GM19023 (cell line): ENCODE measurements around the gene CHP1.
A peak's percentile ranks its signal among the peaks of the same experiment; 100 is the strongest.
"Not testable (repeated sequence)": the region's sequence is repeated elsewhere in the genome, so short reads cannot be mapped to it uniquely, and the experiment has no call there.

ENCODE experiments used
- ATAC-seq: cut with Tn5 transposase; IDR thresholded peaks from one replicate; pipeline ENCODE4 v1.9.1; 2021; ENCODE audit warnings: mild to moderate bottlenecking, moderate library complexity; ENCODE audit not compliant: unreplicated experiment

The CHP1 gene

DNA sequence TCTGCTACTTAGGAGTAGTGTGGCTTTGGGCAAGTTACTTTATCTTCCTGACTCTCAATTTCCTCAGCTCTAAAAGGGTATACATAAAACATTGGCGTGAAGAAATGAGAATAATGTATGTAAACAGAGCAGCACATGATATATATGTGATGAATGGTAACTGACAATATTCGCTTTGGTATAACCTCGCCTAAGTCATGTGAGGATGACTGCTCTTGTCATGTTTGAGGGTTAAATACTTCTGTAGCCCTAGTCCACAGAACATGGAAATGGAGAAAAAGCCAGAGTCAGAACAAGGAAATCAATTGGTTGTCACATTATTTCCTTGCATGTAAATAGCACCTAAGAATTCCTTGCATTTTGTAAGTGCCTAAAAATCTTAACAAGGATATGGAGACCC lies 25.0 kb downstream of the CHP1 start:
- no peak for ATAC-seq

DNA sequence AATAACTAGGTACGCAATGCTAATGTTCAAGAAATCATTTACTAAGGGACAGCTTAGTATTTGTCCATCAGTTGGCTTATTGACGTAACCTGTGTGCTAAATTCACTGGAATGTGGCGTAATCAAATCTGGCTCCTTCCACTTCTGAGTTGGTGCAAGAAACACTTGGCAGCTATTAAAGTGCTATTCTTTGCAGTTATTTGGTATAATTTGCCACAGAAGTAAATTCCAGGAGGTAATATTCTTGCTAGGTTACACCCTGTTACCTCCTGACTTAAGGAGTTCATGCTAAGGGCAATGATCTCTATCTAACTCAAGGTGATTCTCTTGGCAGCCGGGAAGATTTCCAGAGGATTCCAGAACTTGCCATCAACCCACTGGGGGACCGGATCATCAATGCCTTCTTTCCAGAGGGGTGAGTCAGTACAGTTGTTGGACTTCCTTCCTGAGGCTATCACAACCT lies 25.5 kb downstream of the CHP1 start:
- no peak for ATAC-seq

DNA sequence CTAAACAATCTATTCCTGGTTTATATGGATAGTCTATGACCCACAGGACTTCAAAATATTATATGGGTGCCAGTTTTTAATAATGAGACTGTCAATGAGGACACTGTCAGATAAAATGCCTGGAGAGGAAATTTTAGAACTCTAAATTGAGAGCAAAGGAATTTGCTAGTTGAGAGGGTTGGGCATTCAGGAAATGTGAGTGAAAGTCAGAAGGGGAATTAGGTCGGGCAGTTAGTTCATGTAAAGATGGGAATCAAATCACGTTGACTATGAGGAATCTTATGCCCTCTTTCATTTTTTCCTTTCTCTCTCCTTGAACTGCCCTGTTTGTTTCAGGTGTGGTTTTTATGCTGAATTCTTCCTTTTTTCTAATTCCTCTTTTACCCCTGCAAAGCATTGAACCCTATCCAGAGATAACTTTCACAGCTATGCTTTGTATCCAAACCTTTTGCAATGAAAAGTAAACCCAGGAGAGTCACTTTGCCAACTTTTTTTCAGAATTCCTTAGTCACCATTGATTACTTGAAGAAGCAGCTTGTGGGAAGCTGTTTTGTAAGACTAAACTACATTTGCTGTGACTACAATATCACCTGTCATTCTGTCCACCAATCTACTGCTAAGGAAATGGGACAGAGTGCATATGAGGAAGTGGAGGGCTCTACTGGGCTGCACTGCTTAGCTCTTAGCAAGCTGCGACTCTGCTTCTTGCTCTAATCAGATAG lies 27.8 kb downstream of the CHP1 start:
- no peak for ATAC-seq

DNA sequence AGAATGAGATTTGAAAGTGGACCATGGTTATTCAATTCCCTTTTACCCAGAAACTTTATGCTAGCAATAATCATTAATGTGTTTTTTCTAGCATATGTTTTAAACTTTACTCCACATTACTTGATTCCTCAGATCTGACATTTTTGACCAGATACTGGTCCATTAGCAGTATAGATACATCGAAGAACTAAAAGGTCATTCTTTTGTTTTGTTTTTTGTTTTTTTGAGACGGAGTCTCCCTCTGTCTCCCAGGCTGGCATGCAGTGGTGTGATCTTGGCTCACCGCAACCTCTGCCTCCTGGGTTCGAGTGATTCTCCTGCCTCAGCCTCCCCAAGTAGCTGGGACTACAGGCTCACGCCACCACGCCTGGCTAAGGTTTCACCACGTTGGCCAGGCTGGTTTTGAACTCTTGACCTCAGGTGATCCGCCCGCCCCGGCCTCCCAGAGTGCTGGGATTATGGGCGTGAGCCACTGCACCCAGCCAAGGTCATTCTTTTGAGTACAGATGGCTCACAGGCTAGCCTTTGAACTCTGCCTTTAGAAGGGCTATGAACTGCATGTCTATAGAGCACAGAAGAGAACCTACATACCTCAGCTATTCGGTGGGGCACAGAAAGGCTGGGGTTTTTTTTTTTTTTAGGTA lies 28.6 kb downstream of the CHP1 start:
- ATAC-seq, result no peak

DNA sequence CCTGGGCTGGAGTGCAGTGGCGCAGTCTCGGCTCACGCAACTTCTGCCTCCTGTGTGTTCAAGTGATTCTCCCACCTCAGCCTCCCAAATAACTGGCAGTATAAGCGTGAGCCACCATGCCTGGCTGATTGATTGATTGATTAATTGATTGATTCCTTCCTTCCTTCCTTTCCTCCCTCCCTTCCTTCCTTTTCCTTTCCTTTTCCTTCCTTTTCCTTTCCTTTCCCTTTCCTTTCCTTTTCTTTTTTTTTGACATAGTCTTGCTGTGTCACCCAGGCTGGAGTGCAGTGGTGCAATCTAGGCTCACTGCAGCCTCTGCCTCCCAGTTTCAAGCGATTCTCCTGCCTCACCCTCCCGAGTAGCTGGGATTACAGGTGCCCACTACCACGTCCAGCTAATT lies 29.9 kb downstream of the CHP1 start:
- not testable (repeated sequence) for ATAC-seq

DNA sequence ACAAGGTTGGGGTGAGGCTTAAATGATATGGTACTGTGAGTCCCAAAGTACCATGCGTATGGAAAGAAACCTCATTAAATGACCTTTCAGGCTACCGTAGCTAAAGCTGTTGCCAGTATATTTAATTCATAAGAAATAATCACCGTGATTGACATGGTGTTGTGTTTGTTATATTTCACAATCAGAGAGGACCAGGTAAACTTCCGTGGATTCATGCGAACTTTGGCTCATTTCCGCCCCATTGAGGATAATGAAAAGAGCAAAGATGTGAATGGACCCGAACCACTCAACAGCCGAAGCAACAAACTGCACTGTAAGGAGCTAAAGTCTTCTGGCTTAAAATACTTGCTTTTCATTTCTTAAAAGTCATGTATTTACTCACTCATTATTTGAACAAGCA lies 31.5 kb downstream of the CHP1 start:
- no peak for ATAC-seq

DNA sequence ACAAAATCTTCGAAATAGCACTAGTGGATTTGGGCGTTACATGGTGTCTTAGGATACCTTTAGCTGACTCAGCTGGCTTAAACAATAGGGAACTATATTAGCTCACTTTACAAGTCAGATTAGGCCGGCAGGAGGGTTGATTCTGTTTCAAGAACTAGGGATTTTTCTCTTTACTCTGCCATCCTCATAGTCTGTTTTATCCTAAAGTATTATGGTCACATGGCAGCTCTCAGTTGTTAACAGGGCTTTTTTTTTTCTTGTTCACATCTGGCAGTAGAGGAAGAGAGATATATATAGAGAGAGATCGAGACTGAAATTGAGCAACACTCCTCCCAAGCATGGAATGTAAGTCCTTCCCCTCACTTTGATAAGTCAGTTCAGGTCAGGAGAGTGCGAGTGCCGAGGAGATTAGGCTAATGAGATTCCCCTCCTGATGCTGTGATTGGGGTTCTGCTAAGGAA lies 32.9 kb downstream of the CHP1 start:
- ATAC-seq, result no peak

DNA sequence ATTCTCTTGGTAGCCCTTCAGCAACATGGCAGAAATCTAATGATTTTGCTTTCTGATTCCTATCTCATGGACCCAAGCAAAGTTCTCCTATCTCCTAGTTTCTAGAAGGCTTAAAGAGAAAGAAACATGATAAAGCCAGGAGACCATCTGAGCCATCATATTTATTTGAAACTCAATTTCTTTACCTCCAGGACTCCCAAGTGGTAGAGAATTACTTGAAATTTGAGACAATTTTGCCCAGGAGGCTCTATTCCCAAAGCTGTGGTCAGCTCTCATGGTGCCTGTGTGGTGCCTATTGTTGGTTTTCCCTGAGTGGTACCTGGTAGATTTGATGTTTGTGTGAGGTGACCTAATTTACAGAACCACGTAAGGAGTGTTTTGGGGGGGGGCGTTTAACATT lies 38.8 kb downstream of the CHP1 start:
- ATAC-seq, result no peak

DNA sequence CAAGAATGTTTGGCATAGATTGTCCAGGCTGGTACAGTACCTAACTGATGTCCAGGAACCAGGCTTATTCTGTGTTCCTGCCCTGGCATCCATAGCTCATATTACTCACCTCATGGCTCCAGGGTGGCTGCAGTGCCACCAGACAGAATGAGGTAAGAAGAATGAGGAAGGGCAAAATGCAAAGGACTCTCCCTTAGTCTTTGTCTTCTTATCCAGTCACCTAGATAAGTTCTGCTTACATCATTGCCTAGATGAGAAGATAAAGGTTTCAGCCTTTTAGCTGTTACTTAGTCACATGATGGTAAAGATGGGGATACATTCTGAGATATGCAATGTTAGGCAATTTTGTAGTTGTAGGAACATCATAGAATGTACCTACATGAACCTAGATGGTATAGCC lies 45.8 kb downstream of the CHP1 start:
- no peak for ATAC-seq

DNA sequence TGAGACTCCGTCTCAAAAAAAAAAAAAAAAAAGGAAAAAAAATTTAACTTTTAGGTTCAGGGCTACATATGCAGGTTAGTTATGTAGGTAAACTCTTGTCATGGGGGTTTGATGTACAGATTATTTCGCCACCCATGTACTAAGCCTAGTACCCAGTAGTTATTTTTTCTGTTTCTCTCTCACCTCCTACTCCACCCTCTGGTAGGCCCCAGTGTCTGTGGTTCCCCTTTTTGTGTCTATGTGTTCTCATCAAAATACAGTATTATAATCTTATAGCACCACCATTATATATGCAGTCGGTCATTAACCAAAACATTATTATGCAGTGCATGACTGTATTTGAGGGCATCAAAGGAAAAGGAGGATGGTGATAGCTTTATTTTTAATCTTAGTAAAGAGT lies 47.3 kb downstream of the CHP1 start:
- ATAC-seq, result no peak

DNA sequence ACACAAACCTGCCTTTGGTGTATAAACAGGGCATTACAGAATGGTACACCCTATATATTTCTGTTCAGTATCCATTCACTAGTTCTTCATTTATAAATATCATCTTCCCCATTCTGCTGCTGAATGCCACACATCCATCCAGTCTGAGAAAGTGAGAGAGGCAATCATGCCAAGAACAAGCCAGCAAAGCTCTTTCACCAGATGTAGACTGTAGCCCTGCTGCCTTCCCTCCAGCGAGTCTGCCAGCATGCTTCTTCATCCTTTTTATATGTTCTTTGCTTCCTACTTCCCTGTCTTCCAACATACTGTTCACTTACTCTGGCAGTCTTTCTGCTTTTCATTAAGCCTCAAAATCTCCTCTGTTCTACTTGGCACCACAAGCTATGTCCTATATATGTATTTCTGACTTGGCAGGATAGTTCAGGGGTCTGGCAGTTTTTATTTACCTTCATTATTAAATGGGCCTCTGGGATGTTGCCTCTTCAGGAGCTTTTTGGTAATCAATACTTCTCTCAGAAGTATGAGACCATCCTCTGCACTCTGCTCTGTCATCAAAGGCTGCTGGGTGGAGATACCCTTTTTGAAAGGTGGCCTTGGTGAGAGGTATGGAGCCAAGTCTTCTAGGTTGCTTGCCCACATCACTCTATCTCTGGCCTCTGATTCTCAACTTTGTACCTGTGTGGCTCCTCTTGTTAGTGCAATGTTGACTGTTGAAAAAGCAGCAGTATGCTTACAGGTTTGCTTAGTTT lies 48.6 kb downstream of the CHP1 start:
- ATAC-seq, result no peak

DNA sequence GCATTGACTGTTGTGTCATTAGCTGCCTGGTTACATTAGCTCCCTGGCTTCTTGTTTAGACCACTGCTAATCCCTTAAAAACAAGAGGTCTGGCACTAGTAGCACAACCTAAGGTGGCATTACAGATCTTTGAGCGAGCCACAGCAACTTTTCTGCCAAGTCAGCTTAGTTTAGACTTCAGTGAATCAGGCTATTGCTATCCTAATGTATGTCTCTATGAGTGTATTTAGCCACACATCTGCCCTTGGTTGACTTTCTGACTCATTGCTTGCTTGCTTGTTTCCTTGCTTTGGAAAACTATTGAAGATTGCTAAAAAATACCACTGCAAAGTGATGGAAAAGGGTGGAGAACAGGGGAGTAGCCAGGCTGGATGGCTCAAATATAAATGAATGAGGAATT lies 50.2 kb downstream of the CHP1 start:
- ATAC-seq, result no peak

DNA sequence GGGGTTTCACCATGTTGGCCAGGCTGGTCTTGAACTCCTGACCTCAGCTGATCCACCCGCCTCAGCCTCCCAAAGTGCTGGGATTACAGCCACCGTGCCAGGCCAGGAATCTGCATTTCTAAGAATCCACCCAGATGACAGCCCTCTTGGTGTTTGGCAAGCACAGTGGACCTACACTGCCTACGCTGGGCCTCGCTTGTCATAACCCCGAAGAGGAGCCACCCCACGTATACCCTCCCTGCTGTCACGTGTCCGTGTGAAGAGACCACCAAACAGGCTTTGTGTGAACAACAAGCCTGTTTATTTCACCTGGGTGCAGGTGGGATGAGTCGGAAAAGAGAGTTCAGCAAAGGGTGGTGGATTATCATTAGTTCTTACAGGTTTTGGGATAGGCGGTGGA lies 51.4 kb downstream of the CHP1 start:
- not testable (repeated sequence) for ATAC-seq

DNA sequence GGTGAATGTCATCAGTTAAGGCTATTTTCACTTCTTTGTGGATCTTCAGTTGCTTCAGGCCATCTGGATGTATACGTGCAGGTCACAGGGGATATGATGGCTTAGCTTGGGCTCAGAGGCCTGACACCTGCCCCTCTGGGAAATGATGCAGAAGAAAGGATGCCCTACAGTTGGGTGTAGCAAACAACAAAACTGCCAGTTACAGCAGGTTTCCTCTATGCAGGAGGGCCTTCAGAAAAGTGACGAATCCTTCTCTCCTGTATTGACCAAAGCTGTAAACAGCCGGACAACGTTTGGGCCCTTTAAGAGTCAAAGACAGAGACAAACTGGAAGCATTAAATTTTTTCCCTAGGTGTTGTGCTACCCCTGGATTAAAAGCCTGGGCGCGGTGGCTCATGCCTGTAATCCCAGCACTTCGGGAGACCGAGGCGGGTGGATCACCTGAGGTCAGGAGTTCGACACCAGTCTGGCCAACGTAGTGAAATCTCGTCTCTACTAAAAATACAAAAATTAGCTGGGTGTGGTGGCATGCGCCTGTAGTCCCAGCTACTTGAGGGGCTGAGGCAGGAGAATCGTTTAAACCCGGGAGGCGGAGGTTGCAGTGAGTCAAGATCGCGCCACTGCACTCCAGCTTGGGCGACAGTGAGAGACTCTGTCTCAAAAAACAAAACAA lies 52.0 kb downstream of the CHP1 start:
- ATAC-seq, result not testable (repeated sequence)

DNA sequence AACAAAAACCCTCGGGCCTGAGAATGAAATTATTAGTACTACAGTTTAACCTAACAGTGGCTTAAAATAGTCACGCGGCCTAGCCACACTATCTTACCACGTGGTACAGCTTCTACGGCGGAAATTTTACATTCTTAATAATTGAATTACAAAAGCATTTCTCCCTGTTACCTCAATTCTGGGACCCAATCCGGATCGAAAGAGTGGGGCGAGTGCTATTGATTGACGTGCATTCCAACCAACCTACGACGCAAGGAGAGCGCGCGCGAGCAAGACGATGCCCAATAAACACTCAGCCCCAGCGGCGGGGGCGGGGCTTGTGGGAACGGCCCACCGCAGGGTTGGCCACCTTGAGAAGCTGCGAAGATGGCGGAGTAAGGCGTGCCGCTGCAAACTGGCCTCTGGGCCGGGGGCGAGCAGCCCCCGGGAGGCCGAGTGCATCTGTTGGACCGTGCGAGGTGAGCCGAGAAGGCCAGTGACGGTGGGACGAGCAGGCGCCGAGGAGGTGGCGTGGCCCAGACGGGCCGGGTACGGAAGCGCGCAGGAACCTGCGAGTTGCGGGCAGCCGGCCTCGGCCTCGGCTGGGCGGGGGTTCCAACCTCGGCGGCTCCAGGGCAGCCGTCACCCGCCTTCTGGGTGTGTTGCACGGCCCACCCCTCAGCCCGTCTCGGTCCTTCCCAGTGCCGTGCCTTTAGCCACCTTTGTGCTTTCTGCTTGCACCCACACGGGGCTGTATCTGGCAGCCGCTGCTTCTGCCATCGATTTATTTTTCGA lies 52.8 kb downstream of the CHP1 start:
- peak; percentile 99 for ATAC-seq

DNA sequence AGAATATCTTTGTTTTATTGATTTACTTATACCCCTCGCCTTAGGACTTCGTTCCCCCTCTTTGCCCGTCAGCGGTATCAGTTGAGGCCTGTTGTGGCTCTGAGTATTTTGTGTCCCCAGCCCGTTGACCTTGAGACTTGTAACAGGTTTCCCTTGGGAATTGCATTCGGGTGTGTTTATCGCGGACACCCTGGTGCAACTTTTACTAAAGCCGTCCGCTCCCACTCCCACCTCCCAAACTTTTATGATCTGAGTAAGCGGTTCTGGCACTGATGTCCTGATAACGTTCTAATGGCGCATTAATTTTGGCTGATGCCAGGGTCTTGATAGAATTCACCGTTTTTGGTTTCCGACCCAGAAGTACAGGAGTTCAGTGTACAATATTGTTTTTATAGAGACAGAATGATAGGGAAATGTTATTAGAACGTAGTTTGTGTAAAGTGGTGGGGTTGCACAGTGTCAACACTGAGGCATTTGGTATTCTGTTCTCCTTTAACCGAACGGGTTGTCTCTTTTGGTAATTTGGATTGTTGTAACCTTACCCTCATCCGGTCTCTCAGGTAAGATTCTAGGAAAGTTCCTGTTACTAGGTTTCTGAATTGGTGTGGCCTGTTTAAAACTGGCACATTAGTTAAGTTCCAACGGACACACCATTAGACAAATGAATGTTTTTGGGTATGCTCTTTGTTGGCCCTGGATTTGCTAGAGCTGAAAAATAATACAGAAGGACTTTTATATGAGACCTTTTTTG lies 53.5 kb downstream of the CHP1 start:
- ATAC-seq, result no peak

DNA sequence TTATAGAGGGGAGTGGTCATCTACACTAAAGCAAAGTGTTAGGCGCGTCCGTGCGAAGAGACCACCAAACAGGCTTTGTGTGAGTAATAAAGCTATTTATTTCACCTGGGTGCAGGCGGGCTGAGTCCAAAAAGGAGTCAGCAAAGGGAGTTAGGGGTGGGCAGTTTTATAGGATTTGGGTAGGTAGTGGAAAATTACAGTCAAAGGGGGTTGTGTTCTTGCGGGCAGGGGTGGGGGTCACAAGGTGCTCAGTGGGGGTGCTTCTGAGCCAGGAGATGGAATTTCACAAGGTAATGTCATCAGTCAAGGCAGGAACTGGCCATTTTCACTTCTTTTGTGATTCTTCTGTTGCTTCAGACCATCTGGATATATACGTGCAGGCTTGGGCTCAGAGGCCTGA lies 54.2 kb downstream of the CHP1 start:
- ATAC-seq, result no peak

DNA sequence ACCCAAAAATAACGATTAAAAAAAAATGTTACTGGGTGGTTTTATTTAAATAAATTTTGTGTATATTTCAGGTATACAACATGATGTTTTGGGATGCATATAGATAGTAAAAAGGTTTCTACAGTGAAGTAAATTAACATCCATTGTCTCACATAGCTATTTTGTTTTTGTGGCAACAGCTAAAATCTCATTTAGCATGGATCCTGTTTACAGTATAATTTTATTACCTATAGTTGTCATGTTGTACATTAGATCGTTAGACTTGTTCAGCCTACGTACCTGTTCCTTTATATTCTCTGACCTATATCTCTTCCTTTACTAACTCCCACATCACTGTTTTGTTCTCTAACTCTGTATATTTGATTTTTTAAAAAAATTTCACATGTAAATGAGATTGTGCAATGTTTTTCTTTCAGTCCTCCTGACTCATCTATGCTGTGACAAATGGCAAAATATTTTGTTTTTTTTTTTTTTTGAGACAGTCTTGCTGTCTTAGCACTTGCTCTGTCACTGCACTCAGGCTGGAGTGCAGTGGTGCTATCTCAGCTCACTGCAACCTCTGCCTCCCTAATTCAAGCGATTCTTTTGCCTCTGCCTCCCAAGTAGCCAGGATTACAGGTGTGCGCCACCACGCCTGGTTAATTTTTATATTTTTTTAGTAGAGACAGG lies 55.7 kb downstream of the CHP1 start:
- ATAC-seq, result no peak

DNA sequence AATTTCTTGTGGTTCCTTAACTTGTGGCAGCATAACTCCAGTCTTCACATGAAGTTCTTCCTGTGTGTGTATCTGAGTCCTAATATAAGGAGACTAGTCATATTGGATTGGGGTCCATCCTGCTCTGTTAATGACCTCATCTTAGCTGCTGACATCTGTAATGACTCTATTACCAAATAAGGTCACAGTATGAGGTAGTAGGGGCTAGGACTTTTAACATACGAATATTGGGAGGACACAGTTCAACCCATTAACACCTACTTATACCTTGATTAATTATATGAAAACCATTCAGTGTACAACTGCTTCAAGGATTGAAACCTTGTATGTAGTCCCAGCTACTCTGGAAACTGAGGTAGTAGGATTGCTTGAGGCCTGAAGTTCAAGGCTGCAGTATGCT lies 57.4 kb downstream of the CHP1 start:
- no peak for ATAC-seq
